ENCODE measurements around the gene NCKIPSD.

The NCKIPSD gene

GRCh38 chr3:48679411-48680391, 6.0 kb downstream of the NCKIPSD start:
- TF ChIP-seq CSDC2 (CRISPR knock-in tag; IDR thresholded peaks at IDR 0.05) = no peak
- no peak for TF ChIP-seq ARNTL (CRISPR knock-in tag; IDR thresholded peaks at IDR 0.05; ENCODE audit: borderline replicate concordance, low read depth)
- no peak for TF ChIP-seq BACH2 (CRISPR knock-in tag; IDR thresholded peaks at IDR 0.05; ENCODE audit: borderline replicate concordance)
- no peak for TF ChIP-seq CREB5 (CRISPR knock-in tag; IDR thresholded peaks at IDR 0.05; ENCODE audit: low read depth)
- no peak for TF ChIP-seq GLIS3 (CRISPR knock-in tag; IDR thresholded peaks at IDR 0.05)
- TF ChIP-seq SNAI2 (CRISPR knock-in tag; IDR thresholded peaks at IDR 0.05) = no peak
- TF ChIP-seq, protein P1, sequence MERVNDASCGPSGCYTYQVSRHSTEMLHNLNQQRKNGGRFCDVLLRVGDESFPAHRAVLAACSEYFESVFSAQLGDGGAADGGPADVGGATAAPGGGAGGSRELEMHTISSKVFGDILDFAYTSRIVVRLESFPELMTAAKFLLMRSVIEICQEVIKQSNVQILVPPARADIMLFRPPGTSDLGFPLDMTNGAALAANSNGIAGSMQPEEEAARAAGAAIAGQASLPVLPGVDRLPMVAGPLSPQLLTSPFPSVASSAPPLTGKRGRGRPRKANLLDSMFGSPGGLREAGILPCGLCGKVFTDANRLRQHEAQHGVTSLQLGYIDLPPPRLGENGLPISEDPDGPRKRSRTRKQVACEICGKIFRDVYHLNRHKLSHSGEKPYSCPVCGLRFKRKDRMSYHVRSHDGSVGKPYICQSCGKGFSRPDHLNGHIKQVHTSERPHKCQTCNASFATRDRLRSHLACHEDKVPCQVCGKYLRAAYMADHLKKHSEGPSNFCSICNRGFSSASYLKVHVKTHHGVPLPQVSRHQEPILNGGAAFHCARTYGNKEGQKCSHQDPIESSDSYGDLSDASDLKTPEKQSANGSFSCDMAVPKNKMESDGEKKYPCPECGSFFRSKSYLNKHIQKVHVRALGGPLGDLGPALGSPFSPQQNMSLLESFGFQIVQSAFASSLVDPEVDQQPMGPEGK (CRISPR knock-in tag; IDR thresholded peaks at IDR 0.05; ENCODE audit: borderline replicate concordance) = no peak
- TF ChIP-seq ISL1 (CRISPR knock-in tag; IDR thresholded peaks at IDR 0.05) = no peak
- TF ChIP-seq ZNF70 (CRISPR knock-in tag; IDR thresholded peaks at IDR 0.05) = no peak
- no peak for TF ChIP-seq ZNF8 (CRISPR knock-in tag; IDR thresholded peaks at IDR 0.05)
- ATAC-seq = no peak

GRCh38 chr3:48678566-48679380, 6.9 kb downstream of the NCKIPSD start:
- TF ChIP-seq, protein P2, sequence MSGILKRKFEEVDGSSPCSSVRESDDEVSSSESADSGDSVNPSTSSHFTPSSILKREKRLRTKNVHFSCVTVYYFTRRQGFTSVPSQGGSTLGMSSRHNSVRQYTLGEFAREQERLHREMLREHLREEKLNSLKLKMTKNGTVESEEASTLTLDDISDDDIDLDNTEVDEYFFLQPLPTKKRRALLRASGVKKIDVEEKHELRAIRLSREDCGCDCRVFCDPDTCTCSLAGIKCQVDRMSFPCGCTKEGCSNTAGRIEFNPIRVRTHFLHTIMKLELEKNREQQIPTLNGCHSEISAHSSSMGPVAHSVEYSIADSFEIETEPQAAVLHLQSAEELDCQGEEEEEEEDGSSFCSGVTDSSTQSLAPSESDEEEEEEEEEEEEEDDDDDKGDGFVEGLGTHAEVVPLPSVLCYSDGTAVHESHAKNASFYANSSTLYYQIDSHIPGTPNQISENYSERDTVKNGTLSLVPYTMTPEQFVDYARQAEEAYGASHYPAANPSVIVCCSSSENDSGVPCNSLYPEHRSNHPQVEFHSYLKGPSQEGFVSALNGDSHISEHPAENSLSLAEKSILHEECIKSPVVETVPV (CRISPR knock-in tag; IDR thresholded peaks at IDR 0.05) = no peak
- TF ChIP-seq ZC3H10 (CRISPR knock-in tag; IDR thresholded peaks at IDR 0.05) = no peak
- no peak for TF ChIP-seq GLIS3 (CRISPR knock-in tag; IDR thresholded peaks at IDR 0.05)
- TF ChIP-seq TOX (CRISPR knock-in tag; IDR thresholded peaks at IDR 0.05; ENCODE audit: borderline replicate concordance) = no peak
- TF ChIP-seq TCF4 (CRISPR knock-in tag; IDR thresholded peaks at IDR 0.05; ENCODE audit: borderline replicate concordance) = no peak
- TF ChIP-seq ZNF565 (CRISPR knock-in tag; conservative IDR thresholded peaks at IDR 0.05; ENCODE audit: low read depth) = no peak
- TF ChIP-seq BACH2 (CRISPR knock-in tag; IDR thresholded peaks at IDR 0.05; ENCODE audit: borderline replicate concordance) = no peak
- no peak for TF ChIP-seq ARNTL (CRISPR knock-in tag; IDR thresholded peaks at IDR 0.05; ENCODE audit: borderline replicate concordance, low read depth)
- no peak for TF ChIP-seq SNAI2 (CRISPR knock-in tag; IDR thresholded peaks at IDR 0.05)
- TF ChIP-seq POU6F1 (CRISPR knock-in tag; IDR thresholded peaks at IDR 0.05; ENCODE audit: borderline replicate concordance, low read depth) = no peak
- no peak for TF ChIP-seq ZNF70 (CRISPR knock-in tag; IDR thresholded peaks at IDR 0.05)
- no peak for TF ChIP-seq ZFP3 (CRISPR knock-in tag; IDR thresholded peaks at IDR 0.05)
- no peak for TF ChIP-seq TSHZ2 (CRISPR knock-in tag; IDR thresholded peaks at IDR 0.05)
- TF ChIP-seq ESRRG (CRISPR knock-in tag; IDR thresholded peaks at IDR 0.05) = no peak
- no peak for TF ChIP-seq OSR1 (CRISPR knock-in tag; IDR thresholded peaks at IDR 0.05)

More at GRCh38 chr3:48678566-48679380, 6.9 kb downstream of the NCKIPSD start:
- no peak for ATAC-seq

All from SK-N-SH treated with all-trans-retinoic acid at 6 μM for 48 hours (cell line).